Heart left ventricle (tissue), 16 donors: ENCODE results near the gene COX8A. TPM values are rescaled to one million over a fixed set of nuclear protein-coding genes. Genes with fewer than 3 reads are reported as not detected.
A peak's percentile ranks its signal among the peaks of the same experiment; 100 is the strongest.

ENCODE experiments used
- ATAC-seq, 4 donors: fragments of 200-7000 bp; cut with Tn5 transposase; one replicate each; pipeline ENCODE4 v1.9.1; 2020 to 2022; ENCODE audit warnings: moderate library complexity in 4 of 4, mild to moderate bottlenecking in 3 of 4, moderate number of reproducible peaks in 1 of 4
- DNase-seq, 5 donors: peaks; one replicate each; pipeline ENCODE4 v3.0.0-alpha.2; 2020
- H3K27ac ChIP-seq, 12 donors: fragments of 200-600 bp; sonication (generic) in 4 of 12; one replicate each; pipeline versions ENCODE4 v1.5.0 to v1.8.0; 2016 to 2022; ENCODE audit warnings: mild to moderate bottlenecking in 2 of 12
- H3K27me3 ChIP-seq, 9 donors: fragments of 200-600 bp; sonication (generic) in 2 of 9; one replicate each; pipeline versions ENCODE4 v1.5.1 to v1.8.0; 2016 to 2022; ENCODE audit warnings: mild to moderate bottlenecking in 3 of 9
- H3K36me3 ChIP-seq, 9 donors: fragments of 200-600 bp; sonication (generic) in 2 of 9; one replicate each; pipeline versions ENCODE4 v1.5.0 to v1.8.0; 2018 to 2022; ENCODE audit warnings: mild to moderate bottlenecking in 2 of 9
- H3K4me1 ChIP-seq, 12 donors: fragments of 200-600 bp; sonication (generic) in 4 of 12; one replicate each; pipeline versions ENCODE4 v1.5.0 to v1.8.0; 2016 to 2022; ENCODE audit warnings: mild to moderate bottlenecking in 3 of 12
- H3K4me3 ChIP-seq, 12 donors: fragments of 200-600 bp; sonication (generic) in 4 of 12; one replicate each; pipeline versions ENCODE4 v1.5.0 to v1.8.0; 2017 to 2022; ENCODE audit warnings: mild to moderate bottlenecking in 9 of 12, moderate library complexity in 4 of 12
- H3K9me3 ChIP-seq, 12 donors: fragments of 200-600 bp; sonication (generic) in 4 of 12; one replicate each; pipeline versions ENCODE4 v1.5.0 to v1.8.0; 2016 to 2022; ENCODE audit warnings: mild to moderate bottlenecking in 1 of 12
- POLR2A ChIP-seq, 2 donors: fragments of 450-650 bp; IDR thresholded peaks; one replicate each; pipeline ENCODE4 v1.6.1; 2017; ENCODE audit warnings: antibody characterized with exemption in 2 of 2, mild to moderate bottlenecking in 2 of 2, moderate library complexity in 2 of 2
- WGBS, 4 donors: extraction: QIAGEN DNeasy Blood & Tissue Kit in 2 of 4; methylation state at CpG; one replicate each; pipeline versions ENCODE4 v1.1.5 to v1.1.7; 2013 to 2018; 5-methylcytosine and 5-hydroxymethylcytosine counted together
- intact Hi-C, 10 donors: fragments of 100-400 bp; cut with DNase I; formaldehyde crosslinking; loops; one replicate each; pipeline versions ENCODE4 v1.11.1 to v1.14.2; 2022
- polyA plus RNA-seq, 2 donors: library from polyadenylated mRNA; stranded (reverse); fragments of 200-250 nt; gene quantifications; one replicate each; pipeline ENCODE4 v1.2.3, GENCODE V29; 2013
- total RNA-seq, 9 donors: library from RNA; depleted of rRNA in 2 of 9; stranded (reverse); fragments of >200 nt in 2 of 9; fragmentation: NEBNext Ultra II Directional in 3 of 9; extraction: Animal tissue kit (Norgen Biotek cat#: 25700) in 3 of 9; gene quantifications; one replicate each; pipeline versions ENCODE4 v1.1.0 to v1.2.4, GENCODE V29; 2016 to 2023
- TF ChIP-seq, protein P1 (sequence below), 12 donors: fragments of 200-600 bp; sonication (generic) in 4 of 12; IDR thresholded peaks; one replicate each; pipeline versions ENCODE4 v1.5.0 to v1.8.0; 2018 to 2022; ENCODE audit warnings: antibody characterized with exemption in 12 of 12, mild to moderate bottlenecking in 5 of 12
- donor health status: ischemic (EF 13 %, LVEDD 7.1; RV severe dilation, severe dysfunction).
- donor health status: healthy with polysubstance abuse.
- donor health status: DM: no; HTN: yes; CAD: no.
- donor health status: DM: no; HTN: no; CAD: no.
- donor health status: ischemic (EF 25% LVEDD 6.9; RV normal size, moderate dysfunction).
- donor health status: ischemic (EF 25% LVEDD 5.7; RV mildly dilated, moderate dysfunction).
- donor health status: healthy.
- donor health status: DM: yes; HTN: yes; CAD: no.
- donor health status: ischemic (EF 35%, LVEDD 5.7; RV mildly dilated, moderate dysfunction).
- donor health status: nonischemic (EF 11% LVEDD 7.7; RV severe dilation, severe dysfunction).
- donor health status: DM: yes; HTN: yes; CAD: no.
- donor health status: PGD.
- donor health status: ischemic (EF 29% LVEDD 5.4; RV normal size, mild dysfunction).
- donor health status: nonischemic (EF 23%, LVEDD 6.1; RV moderate dilation, normal function).

The COX8A gene
- total and polyA plus RNA-seq, 11 donors, result 673 to 2,448 (median 1,029) TPM

- H3K4me1 ChIP-seq, result peaks cover 0 to 33% (median 19%) of the 10 kb centered on the region in 12 donors
- DNase-seq, result peak; percentile 89 to 95 (median 94)
- H3K4me3 ChIP-seq, result peak within 1 kb of the TSS; percentile 50 to 94 (median 74)
- no peak for TF ChIP-seq POLR2A (IDR thresholded peaks at IDR 0.05)
- TF ChIP-seq, protein P1, sequence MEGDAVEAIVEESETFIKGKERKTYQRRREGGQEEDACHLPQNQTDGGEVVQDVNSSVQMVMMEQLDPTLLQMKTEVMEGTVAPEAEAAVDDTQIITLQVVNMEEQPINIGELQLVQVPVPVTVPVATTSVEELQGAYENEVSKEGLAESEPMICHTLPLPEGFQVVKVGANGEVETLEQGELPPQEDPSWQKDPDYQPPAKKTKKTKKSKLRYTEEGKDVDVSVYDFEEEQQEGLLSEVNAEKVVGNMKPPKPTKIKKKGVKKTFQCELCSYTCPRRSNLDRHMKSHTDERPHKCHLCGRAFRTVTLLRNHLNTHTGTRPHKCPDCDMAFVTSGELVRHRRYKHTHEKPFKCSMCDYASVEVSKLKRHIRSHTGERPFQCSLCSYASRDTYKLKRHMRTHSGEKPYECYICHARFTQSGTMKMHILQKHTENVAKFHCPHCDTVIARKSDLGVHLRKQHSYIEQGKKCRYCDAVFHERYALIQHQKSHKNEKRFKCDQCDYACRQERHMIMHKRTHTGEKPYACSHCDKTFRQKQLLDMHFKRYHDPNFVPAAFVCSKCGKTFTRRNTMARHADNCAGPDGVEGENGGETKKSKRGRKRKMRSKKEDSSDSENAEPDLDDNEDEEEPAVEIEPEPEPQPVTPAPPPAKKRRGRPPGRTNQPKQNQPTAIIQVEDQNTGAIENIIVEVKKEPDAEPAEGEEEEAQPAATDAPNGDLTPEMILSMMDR (IDR thresholded peaks at IDR 0.05), result peak in 2 of 12 donors; percentile 7 to 35
- ATAC-seq, result peak; percentile 87 to 96 (median 94)
- no peaks in the 10 kb centered on the region for H3K9me3 ChIP-seq
- intact Hi-C loops, result loop anchor here in 3 of 10 donors (1.0 to 2.0 kb wide), 2 partner anchors 19 to 20 kb away; no protein-coding TSS in a partner anchor
- peak within 1 kb of the TSS in 11 of 12 donors; percentile 35 to 86 (median 75) for H3K27ac ChIP-seq
- peaks cover 0 to 3% (median 0%) of the 10 kb centered on the region in 9 donors for H3K36me3 ChIP-seq
- H3K27me3 ChIP-seq, result no peaks in the 10 kb centered on the region
- WGBS, 4 donors, result 0 to 2% (median 1%) methylated on average over 34 to 91 of the region's 92 CpGs
These were observed 35.7 kb upstream of the COX8A start, which contains the start of gene NAA40 for GRCh38 chr11:63938479-63939396. TSS of gene NAA40 (plus strand) at chr11:63939002. CDS start at chr11:63939097, 95 bp downstream.

DNA sequence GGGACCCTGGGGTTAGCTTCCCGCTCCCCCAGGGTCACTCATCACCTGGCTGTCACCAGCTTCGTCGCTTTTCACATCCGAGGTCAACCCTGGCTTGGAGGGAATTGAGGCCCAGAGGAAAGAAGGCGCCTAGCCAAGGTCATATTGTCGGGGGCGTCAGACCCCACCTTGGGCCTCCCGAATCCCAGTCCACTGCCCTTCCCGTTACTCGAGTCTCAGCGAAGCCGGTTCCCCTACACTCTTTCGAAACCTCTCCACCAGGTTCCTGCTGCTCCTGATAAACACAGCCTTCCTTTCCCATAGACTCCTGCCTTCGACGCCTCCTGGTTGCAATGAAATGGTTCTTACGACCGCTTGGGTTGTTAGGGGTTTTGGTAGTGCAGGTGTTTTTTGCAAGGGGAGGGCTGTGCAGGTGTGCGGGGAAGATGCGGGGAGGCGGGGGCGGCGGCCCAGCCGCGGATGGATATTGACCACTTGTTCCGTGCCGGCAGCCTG, 35.0 kb upstream of the COX8A start:
- peaks cover 0 to 38% (median 25%) of the 10 kb centered on the region in 12 donors for H3K4me1 ChIP-seq
- DNase-seq (no peak), ATAC-seq (peak in 2 of 4 donors; percentile 1)
- peak overlapping the region; percentile 50 to 94 (median 74) for H3K4me3 ChIP-seq
- no peaks in the 10 kb centered on the region for H3K9me3 ChIP-seq
- intact Hi-C loops, result loop anchor here in 2 of 10 donors (2.0 kb wide), 1 partner anchor 21 kb away; no protein-coding TSS in a partner anchor
- WGBS, 4 donors, result 1 to 6% (median 4%) methylated on average over 23 to 26 of the region's 26 CpGs
- H3K36me3 ChIP-seq, result peaks cover 0 to 3% (median 0%) of the 10 kb centered on the region in 9 donors
- H3K27me3 ChIP-seq, result no peaks in the 10 kb centered on the region
- H3K27ac ChIP-seq, result peak overlapping the region in 10 of 12 donors; percentile 35 to 86 (median 76)
- no peak for TF ChIP-seq POLR2A (IDR thresholded peaks at IDR 0.05)
- TF ChIP-seq, protein P1 (IDR thresholded peaks at IDR 0.05), result no peak

DNA sequence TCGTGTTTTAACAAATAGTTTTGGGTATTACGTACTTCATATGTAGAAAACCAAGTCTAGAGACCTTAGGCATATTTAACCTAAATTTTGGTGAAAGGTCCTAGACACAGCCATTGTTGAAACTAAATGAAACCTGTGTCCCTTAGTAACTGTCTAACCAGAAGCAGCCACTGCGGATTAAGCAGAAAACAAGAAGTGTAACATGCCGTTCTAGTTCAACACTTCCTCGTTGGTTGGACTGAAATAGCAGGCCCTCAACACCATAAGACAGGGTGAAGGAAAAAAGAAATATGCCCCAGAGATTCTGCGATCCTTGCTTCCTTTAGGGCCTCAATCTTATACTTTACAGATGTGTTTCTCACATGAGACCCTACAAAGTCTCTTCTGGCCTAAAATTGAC, 33.6 kb upstream of the COX8A start:
- H3K27ac ChIP-seq, result peak overlapping the region in 5 of 12 donors; percentile 10 to 73 (median 37)
- H3K9me3 ChIP-seq, result no peaks in the 10 kb centered on the region
- WGBS, 4 donors, result 70 to 74% (median 72%) methylated on average over 6 of the region's 6 CpGs
- H3K27me3 ChIP-seq, result no peaks in the 10 kb centered on the region
- DNase-seq (no peak), ATAC-seq (no peak)
- intact Hi-C loops, result loop anchor here in 8 of 10 donors (5.0 to 10.0 kb wide), 5 partner anchors 33 to 176 kb away; partner anchors contain the start of gene ZFTA (in 5 of the 8)
- TF ChIP-seq POLR2A (IDR thresholded peaks at IDR 0.05), result no peak
- TF ChIP-seq, protein P1 (IDR thresholded peaks at IDR 0.05), result no peak
- H3K4me1 ChIP-seq, result peaks cover 0 to 51% (median 35%) of the 10 kb centered on the region in 12 donors
- H3K4me3 ChIP-seq, result no peak overlapping the region
- peaks cover 0 to 3% (median 0%) of the 10 kb centered on the region in 9 donors for H3K36me3 ChIP-seq
